Hepatocyte (in vitro differentiated cells): ENCODE results near the gene ID3. TPM values are rescaled to one million over a fixed set of nuclear protein-coding genes. Genes with fewer than 3 reads are reported as not detected.

ENCODE experiments used
- DNase-seq: peaks from one replicate; pipeline ENCODE4 v3.0.0-alpha.2; 2016; ENCODE audit warnings: low spot score
- H2AFZ ChIP-seq: fragments of 200-600 bp; sonication (generic); 2 replicates; pipeline ENCODE4 v1.6.0; 2016; ENCODE audit warnings: antibody characterized with exemption, mild to moderate bottlenecking
- H3K27ac ChIP-seq: fragments of 200-600 bp; sonication (generic); 2 replicates; pipeline ENCODE4 v1.5.1; 2016; ENCODE audit warnings: mild to moderate bottlenecking
- H3K27me3 ChIP-seq: fragments of 200-600 bp; sonication (generic); 2 replicates; pipeline ENCODE4 v1.6.1; 2016
- H3K36me3 ChIP-seq: fragments of 200-600 bp; sonication (generic); replicated peaks from 2 replicates; pipeline ENCODE4 v1.5.1; 2016; ENCODE audit warnings: low read depth; ENCODE audit not compliant: insufficient read depth
- H3K4me1 ChIP-seq: fragments of 200-600 bp; sonication (generic); 2 replicates; pipeline ENCODE4 v1.5.1; 2016; ENCODE audit warnings: mild to moderate bottlenecking, moderate library complexity; ENCODE audit not compliant: insufficient read depth
- H3K4me2 ChIP-seq: fragments of 200-600 bp; sonication (generic); 2 replicates; pipeline ENCODE4 v1.6.0; 2016
- H3K4me3 ChIP-seq: fragments of 200-600 bp; sonication (generic); 2 replicates; pipeline ENCODE4 v1.5.1; 2016; ENCODE audit warnings: mild to moderate bottlenecking
- H3K79me2 ChIP-seq: fragments of 200-600 bp; sonication (generic); 2 replicates; pipeline ENCODE4 v1.6.0; 2017; ENCODE audit warnings: mild to moderate bottlenecking
- H3K9me2 ChIP-seq: fragments of 200-600 bp; sonication (generic); replicated peaks from 2 replicates; pipeline ENCODE4 v1.6.0; 2017; ENCODE audit warnings: mild to moderate bottlenecking; ENCODE audit not compliant: insufficient read depth
- H3K9me3 ChIP-seq: fragments of 200-600 bp; sonication (generic); 2 replicates; pipeline ENCODE4 v1.5.1; 2016; ENCODE audit warnings: low read depth, mild to moderate bottlenecking
- H4K20me1 ChIP-seq: fragments of 200-600 bp; sonication (generic); 2 replicates; pipeline ENCODE4 v1.6.0; 2016; ENCODE audit warnings: mild to moderate bottlenecking; ENCODE audit not compliant: insufficient read depth, poor library complexity, severe bottlenecking
- EZH2 ChIP-seq: fragments of 200-600 bp; sonication (generic); IDR thresholded peaks from 2 replicates; pipeline ENCODE4 v1.6.1; 2016; ENCODE audit warnings: antibody characterized with exemption, mild to moderate bottlenecking, borderline replicate concordance
- EZH2phosphoT487 ChIP-seq: fragments of 200-600 bp; sonication (generic); IDR thresholded peaks from one replicate; pipeline ENCODE4 v1.6.1; 2018; ENCODE audit warnings: antibody characterized with exemption, mild to moderate bottlenecking, low read depth, moderate library complexity; ENCODE audit not compliant: unreplicated experiment, severe bottlenecking
- WGBS: methylation state at CpG from one replicate; pipeline ENCODE4 v1.1.6; 2016; ENCODE audit warnings: low lambda C conversion rate; ENCODE audit errors: missing lambda C conversion rate; 5-methylcytosine and 5-hydroxymethylcytosine counted together
- polyA plus RNA-seq: library from polyadenylated mRNA; unstranded; fragments of >200 nt; fragmentation: Nextera tagmentation; extraction: Ambion mirVana; gene quantifications from 2 replicates; pipeline ENCODE4 v1.2.1, GENCODE V29; 2016
- total RNA-seq: library from RNA; depleted of rRNA; stranded (reverse); fragments of >200 nt; gene quantifications from 2 replicates; pipeline ENCODE4 v1.2.3, GENCODE V29; 2014
- TF ChIP-seq, protein P1 (sequence below): fragments of 200-600 bp; sonication (generic); IDR thresholded peaks from 2 replicates; pipeline ENCODE4 v1.5.1; 2016; ENCODE audit warnings: antibody characterized with exemption, mild to moderate bottlenecking; ENCODE audit not compliant: poor library complexity

The ID3 gene
- total and polyA plus RNA-seq, 2 experiments from 2014 or later = 155 to 314 TPM

DNA sequence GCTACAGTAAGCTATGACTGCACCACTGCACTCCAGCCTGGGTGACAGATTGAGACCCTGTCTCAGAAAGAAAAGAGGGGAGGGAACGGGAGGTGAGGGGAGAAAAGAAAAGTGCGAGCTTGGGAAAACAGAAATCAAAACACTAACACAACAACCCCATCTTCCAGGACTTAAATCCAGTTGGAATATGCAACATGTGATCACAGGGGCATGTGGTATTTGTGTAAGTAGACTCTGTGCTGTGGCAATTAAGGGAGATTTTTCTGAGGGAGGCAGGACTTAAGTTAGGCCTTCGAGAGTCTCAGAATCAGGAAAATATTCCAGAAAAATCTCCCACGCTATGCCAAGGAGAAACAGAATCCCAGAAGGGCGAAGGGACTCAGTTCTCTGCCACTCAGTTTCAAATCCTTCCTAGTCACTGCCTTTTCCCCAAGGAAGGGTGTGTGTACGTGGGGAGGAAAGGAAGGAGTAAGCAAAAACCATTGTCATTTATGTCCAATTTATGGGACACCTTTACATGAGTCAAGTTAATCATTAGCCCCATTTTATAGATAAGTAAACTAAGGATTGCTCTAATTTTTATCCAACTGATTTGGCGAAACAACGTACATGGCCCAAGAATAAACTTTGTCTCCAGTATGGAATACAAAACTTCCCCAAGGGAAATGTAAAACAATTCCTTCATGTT is 12.3 kb downstream of the ID3 start:
- 62% methylated on average over 8 of the region's 8 CpGs for WGBS
- H4K20me1 ChIP-seq = no peaks in the 10 kb centered on the region
- no peaks in the 10 kb centered on the region for H3K9me2 ChIP-seq
- H2AFZ ChIP-seq = no peak overlapping the region
- H3K27me3 ChIP-seq = no peaks in the 10 kb centered on the region
- peaks cover 17% of the 10 kb centered on the region for H3K4me1 ChIP-seq
- no peak overlapping the region for H3K4me3 ChIP-seq
- TF ChIP-seq, protein P1, sequence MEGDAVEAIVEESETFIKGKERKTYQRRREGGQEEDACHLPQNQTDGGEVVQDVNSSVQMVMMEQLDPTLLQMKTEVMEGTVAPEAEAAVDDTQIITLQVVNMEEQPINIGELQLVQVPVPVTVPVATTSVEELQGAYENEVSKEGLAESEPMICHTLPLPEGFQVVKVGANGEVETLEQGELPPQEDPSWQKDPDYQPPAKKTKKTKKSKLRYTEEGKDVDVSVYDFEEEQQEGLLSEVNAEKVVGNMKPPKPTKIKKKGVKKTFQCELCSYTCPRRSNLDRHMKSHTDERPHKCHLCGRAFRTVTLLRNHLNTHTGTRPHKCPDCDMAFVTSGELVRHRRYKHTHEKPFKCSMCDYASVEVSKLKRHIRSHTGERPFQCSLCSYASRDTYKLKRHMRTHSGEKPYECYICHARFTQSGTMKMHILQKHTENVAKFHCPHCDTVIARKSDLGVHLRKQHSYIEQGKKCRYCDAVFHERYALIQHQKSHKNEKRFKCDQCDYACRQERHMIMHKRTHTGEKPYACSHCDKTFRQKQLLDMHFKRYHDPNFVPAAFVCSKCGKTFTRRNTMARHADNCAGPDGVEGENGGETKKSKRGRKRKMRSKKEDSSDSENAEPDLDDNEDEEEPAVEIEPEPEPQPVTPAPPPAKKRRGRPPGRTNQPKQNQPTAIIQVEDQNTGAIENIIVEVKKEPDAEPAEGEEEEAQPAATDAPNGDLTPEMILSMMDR = no peak
- TF ChIP-seq EZH2phosphoT487 = no peak
- no peak for TF ChIP-seq EZH2
- no peaks in the 10 kb centered on the region for H3K79me2 ChIP-seq
- H3K9me3 ChIP-seq = no peaks in the 10 kb centered on the region
- no peak for DNase-seq
- peak overlapping the region; percentile 26 for H3K4me2 ChIP-seq
- H3K36me3 ChIP-seq = no peaks in the 10 kb centered on the region
- peak overlapping the region; percentile 83 for H3K27ac ChIP-seq

GRCh38 chr1:23545851-23546250 is 13.4 kb downstream of the ID3 start:
- Histone ChIP-seq H4K20me1 (no peaks in the 10 kb centered on the region), H3K27ac (no peak overlapping the region), H3K4me2 (no peak overlapping the region), H3K27me3 (no peaks in the 10 kb centered on the region), H3K79me2 (no peaks in the 10 kb centered on the region), H3K4me1 (peaks cover 17% of the 10 kb centered on the region), H3K9me2 (no peaks in the 10 kb centered on the region), H3K36me3 (no peaks in the 10 kb centered on the region), H3K4me3 (no peak overlapping the region), H2AFZ (no peak overlapping the region), H3K9me3 (no peaks in the 10 kb centered on the region)
- TF ChIP-seq, protein P1 = no peak
- TF ChIP-seq EZH2phosphoT487 (no peak), EZH2 (no peak)
- 94% methylated on average over 9 of the region's 9 CpGs for WGBS
- DNase-seq = no peak

- TF ChIP-seq, protein P1 = peak; percentile 98
- TF ChIP-seq EZH2phosphoT487 = no peak
- Histone ChIP-seq H3K4me2 (no peak overlapping the region), H3K27ac (no peak overlapping the region), H3K27me3 (no peaks in the 10 kb centered on the region), H3K4me1 (peaks cover 17% of the 10 kb centered on the region), H3K9me2 (no peaks in the 10 kb centered on the region), H3K9me3 (no peaks in the 10 kb centered on the region), H4K20me1 (no peaks in the 10 kb centered on the region), H3K79me2 (no peaks in the 10 kb centered on the region), H2AFZ (no peak overlapping the region), H3K4me3 (no peak overlapping the region), H3K36me3 (no peaks in the 10 kb centered on the region)
- 43% methylated on average over 8 of the region's 8 CpGs for WGBS
- DNase-seq = peak; percentile 90
Measured at GRCh38 chr1:23544444-23545389, 14.6 kb downstream of the ID3 start.
